ENCODE data around the gene TUBA1B.

DNA sequence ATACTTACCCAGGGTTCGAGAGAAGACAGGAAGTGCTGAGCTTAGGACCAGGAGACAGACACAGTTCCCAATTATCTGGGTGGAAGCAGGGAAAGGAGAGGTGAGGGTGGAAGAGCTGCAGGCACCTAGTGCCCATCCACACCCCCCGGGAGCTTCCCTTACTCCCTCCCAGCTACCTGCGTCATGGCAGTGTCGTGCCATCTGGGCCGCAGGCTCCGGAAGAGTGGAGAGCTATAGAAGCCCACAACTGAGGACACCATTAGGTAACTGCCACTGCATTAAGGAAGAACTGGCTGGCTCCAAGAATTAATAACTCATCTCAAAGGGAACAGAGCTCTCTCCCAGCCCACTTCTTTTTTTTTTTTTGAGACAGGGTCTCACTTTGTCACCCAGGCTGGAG is 30.8 kb downstream of the TUBA1B start:
- TF ChIP-seq POLR2A (IDR thresholded peaks at IDR 0.05; ENCODE audit: low read depth, low read length) (no peak), EZH2 (IDR thresholded peaks at IDR 0.05; ENCODE audit: borderline replicate concordance, low read depth, low read length, severe bottlenecking) (no peak), JUN (IDR thresholded peaks at IDR 0.05; ENCODE audit: borderline replicate concordance, insufficient read depth, insufficient read length, low read depth) (no peak)
- TF ChIP-seq, protein P1, sequence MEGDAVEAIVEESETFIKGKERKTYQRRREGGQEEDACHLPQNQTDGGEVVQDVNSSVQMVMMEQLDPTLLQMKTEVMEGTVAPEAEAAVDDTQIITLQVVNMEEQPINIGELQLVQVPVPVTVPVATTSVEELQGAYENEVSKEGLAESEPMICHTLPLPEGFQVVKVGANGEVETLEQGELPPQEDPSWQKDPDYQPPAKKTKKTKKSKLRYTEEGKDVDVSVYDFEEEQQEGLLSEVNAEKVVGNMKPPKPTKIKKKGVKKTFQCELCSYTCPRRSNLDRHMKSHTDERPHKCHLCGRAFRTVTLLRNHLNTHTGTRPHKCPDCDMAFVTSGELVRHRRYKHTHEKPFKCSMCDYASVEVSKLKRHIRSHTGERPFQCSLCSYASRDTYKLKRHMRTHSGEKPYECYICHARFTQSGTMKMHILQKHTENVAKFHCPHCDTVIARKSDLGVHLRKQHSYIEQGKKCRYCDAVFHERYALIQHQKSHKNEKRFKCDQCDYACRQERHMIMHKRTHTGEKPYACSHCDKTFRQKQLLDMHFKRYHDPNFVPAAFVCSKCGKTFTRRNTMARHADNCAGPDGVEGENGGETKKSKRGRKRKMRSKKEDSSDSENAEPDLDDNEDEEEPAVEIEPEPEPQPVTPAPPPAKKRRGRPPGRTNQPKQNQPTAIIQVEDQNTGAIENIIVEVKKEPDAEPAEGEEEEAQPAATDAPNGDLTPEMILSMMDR (IDR thresholded peaks at IDR 0.05; ENCODE audit: extremely low read depth in 1 of 2, insufficient read depth in 1 of 2, low read depth in 1 of 2, low read length in 2 of 2) = no peak
